Panc1 (cell line): ENCODE results near the gene SDK1. TPM values are rescaled to one million over a fixed set of nuclear protein-coding genes. Genes with fewer than 3 reads are reported as not detected.

Experiments
- ATAC-seq: fragments of 200-7000 bp; cut with Tn5 transposase; 2 replicates; pipeline ENCODE4 v1.9.1; 2020; ENCODE audit warnings: mild to moderate bottlenecking, moderate library complexity
- BruUV-seq: library from RNA; stranded (reverse); fragments of 400-500 nt; replicated peaks from 2 replicates; lab custom pipeline; 2021; lab: Mats Ljungman, UMichigan
- CTCF ChIA-PET: fragments of 300-600 bp; sonication (Branson Sonifier 250); formaldehyde crosslinking; loops from one replicate; lab custom pipeline; 2022; ENCODE audit warnings: antibody characterized with exemption; lab: Charles Lee
- POLR2A ChIA-PET: fragments of 300-600 bp; sonication (Branson Sonifier 250); formaldehyde crosslinking; loops from one replicate; lab custom pipeline; 2022; ENCODE audit warnings: antibody characterized with exemption; lab: Charles Lee
- DNase-seq: peaks from one replicate; pipeline ENCODE4 v3.0.0-alpha.2; 2010; ENCODE audit warnings: low read depth, low spot score
- H3K27ac ChIP-seq: 2 replicates; pipeline ENCODE4 v1.5.1; 2011; ENCODE audit warnings: mild to moderate bottlenecking, low read length, inconsistent platforms
- H3K27me3 ChIP-seq: fragments of 200-500 bp; sonication (Bioruptor generic); 2 replicates; pipeline ENCODE4 v1.6.0; 2014; ENCODE audit warnings: low read length, inconsistent platforms; ENCODE audit not compliant: control insufficient read depth, insufficient read depth
- H3K36me3 ChIP-seq: fragments of 200-500 bp; sonication (Bioruptor generic); 2 replicates; pipeline ENCODE4 v1.5.1; 2014; ENCODE audit warnings: inconsistent platforms, mild to moderate bottlenecking, low read length, moderate library complexity; ENCODE audit not compliant: control insufficient read depth, insufficient read depth
- H3K4me1 ChIP-seq: 2 replicates; pipeline ENCODE4 v1.5.1; 2011; ENCODE audit warnings: inconsistent platforms, mild to moderate bottlenecking, low read length, moderate library complexity; ENCODE audit not compliant: control insufficient read depth, insufficient read depth
- H3K4me3 ChIP-seq, 2 experiments: 2 replicates each; pipeline ENCODE4 v1.5.1; 2011 to 2012; ENCODE audit warnings: low read depth in 2 of 2, low read length in 2 of 2, mild to moderate bottlenecking in 2 of 2, inconsistent platforms in 1 of 2, moderate library complexity in 1 of 2
- H3K9me3 ChIP-seq: fragments of 200-500 bp; sonication (Bioruptor generic); 2 replicates; pipeline ENCODE4 v1.5.1; 2014; ENCODE audit warnings: low read depth, mild to moderate bottlenecking, inconsistent platforms, low read length, moderate library complexity; ENCODE audit not compliant: control insufficient read depth, insufficient read depth
- POLR2AphosphoS5 ChIP-seq: IDR thresholded peaks from 2 replicates; pipeline ENCODE4 v1.6.1; 2012; ENCODE audit warnings: mild to moderate bottlenecking, low read depth, low read length, moderate library complexity
- SIN3A ChIP-seq: IDR thresholded peaks from 2 replicates; pipeline ENCODE4 v1.6.1; 2012; ENCODE audit warnings: low read depth, mild to moderate bottlenecking, low read length, moderate library complexity, borderline replicate concordance; ENCODE audit not compliant: insufficient read depth
- TCF7L2 ChIP-seq: IDR thresholded peaks from 2 replicates; pipeline ENCODE4 v1.6.1; 2011; ENCODE audit warnings: mild to moderate bottlenecking, low read depth, low read length, inconsistent platforms
- in situ Hi-C: cut with HindIII; loops from 2 replicates; pipeline ENCODE4 v1.10.0; 2016; ENCODE audit warnings: low sequenced_read_pairs, low pct_unique_long_range_greater_than_20kb
- intact Hi-C: fragments of 100-400 bp; cut with micrococcal nuclease; formaldehyde crosslinking; loops from one replicate; pipeline ENCODE4 v1.10.0; 2022; ENCODE audit not compliant: unreplicated experiment
- total RNA-seq: library from RNA; stranded (reverse); gene quantifications from one replicate; pipeline ENCODE4 v1.2.1, GENCODE V29; 2021; ENCODE audit not compliant: unreplicated experiment
- TF ChIP-seq, protein P1 (sequence below): fragments of 450-650 bp; IDR thresholded peaks from 2 replicates; pipeline ENCODE4 v1.5.1; 2017; ENCODE audit warnings: mild to moderate bottlenecking
- TF ChIP-seq, protein P2 (sequence below), 2 experiments: IDR thresholded peaks; 2 replicates each; pipeline ENCODE4 v1.6.1; 2011 to 2012; ENCODE audit warnings: low read depth in 2 of 2, control low read depth in 1 of 2, low read length in 1 of 2, mild to moderate bottlenecking in 1 of 2, moderate library complexity in 1 of 2; ENCODE audit not compliant: insufficient read depth in 1 of 2

SDK1 gene
- total RNA-seq, 1 experiment from 2014 or later: 47.4 TPM

- no peak overlapping the region for H3K4me3 ChIP-seq
- CTCF ChIA-PET: no interaction called here
- no peaks in the 10 kb centered on the region for H3K27me3 ChIP-seq
- in situ Hi-C loops: no loop called here
- BruUV-seq: no TSS peak
- intact Hi-C loops: no loop called here
- TF ChIP-seq SIN3A: no peak
- no peak for TF ChIP-seq POLR2AphosphoS5
- TF ChIP-seq, protein P1, sequence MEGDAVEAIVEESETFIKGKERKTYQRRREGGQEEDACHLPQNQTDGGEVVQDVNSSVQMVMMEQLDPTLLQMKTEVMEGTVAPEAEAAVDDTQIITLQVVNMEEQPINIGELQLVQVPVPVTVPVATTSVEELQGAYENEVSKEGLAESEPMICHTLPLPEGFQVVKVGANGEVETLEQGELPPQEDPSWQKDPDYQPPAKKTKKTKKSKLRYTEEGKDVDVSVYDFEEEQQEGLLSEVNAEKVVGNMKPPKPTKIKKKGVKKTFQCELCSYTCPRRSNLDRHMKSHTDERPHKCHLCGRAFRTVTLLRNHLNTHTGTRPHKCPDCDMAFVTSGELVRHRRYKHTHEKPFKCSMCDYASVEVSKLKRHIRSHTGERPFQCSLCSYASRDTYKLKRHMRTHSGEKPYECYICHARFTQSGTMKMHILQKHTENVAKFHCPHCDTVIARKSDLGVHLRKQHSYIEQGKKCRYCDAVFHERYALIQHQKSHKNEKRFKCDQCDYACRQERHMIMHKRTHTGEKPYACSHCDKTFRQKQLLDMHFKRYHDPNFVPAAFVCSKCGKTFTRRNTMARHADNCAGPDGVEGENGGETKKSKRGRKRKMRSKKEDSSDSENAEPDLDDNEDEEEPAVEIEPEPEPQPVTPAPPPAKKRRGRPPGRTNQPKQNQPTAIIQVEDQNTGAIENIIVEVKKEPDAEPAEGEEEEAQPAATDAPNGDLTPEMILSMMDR: no peak
- TF ChIP-seq TCF7L2: no peak
- TF ChIP-seq, protein P2, sequence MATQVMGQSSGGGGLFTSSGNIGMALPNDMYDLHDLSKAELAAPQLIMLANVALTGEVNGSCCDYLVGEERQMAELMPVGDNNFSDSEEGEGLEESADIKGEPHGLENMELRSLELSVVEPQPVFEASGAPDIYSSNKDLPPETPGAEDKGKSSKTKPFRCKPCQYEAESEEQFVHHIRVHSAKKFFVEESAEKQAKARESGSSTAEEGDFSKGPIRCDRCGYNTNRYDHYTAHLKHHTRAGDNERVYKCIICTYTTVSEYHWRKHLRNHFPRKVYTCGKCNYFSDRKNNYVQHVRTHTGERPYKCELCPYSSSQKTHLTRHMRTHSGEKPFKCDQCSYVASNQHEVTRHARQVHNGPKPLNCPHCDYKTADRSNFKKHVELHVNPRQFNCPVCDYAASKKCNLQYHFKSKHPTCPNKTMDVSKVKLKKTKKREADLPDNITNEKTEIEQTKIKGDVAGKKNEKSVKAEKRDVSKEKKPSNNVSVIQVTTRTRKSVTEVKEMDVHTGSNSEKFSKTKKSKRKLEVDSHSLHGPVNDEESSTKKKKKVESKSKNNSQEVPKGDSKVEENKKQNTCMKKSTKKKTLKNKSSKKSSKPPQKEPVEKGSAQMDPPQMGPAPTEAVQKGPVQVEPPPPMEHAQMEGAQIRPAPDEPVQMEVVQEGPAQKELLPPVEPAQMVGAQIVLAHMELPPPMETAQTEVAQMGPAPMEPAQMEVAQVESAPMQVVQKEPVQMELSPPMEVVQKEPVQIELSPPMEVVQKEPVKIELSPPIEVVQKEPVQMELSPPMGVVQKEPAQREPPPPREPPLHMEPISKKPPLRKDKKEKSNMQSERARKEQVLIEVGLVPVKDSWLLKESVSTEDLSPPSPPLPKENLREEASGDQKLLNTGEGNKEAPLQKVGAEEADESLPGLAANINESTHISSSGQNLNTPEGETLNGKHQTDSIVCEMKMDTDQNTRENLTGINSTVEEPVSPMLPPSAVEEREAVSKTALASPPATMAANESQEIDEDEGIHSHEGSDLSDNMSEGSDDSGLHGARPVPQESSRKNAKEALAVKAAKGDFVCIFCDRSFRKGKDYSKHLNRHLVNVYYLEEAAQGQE (IDR thresholded peaks at IDR 0.05; ENCODE audit: insufficient read depth in 1 of 2, low read depth in 2 of 2, low read length in 1 of 2): no peak
- no peak overlapping the region for H3K27ac ChIP-seq
- no peak for ATAC-seq
- H3K9me3 ChIP-seq: no peaks in the 10 kb centered on the region
- POLR2A ChIA-PET: no interaction called here
- no peak for DNase-seq
- no peaks in the 10 kb centered on the region for H3K4me1 ChIP-seq
- no peaks in the 10 kb centered on the region for H3K36me3 ChIP-seq
These were observed 888.1 kb downstream of the SDK1 start for GRCh38 chr7:4189131-4189570.

GRCh38 chr7:4190010-4190981 lies 889.2 kb downstream of the SDK1 start:
- Histone ChIP-seq H3K27me3 (no peaks in the 10 kb centered on the region), H3K9me3 (no peaks in the 10 kb centered on the region), H3K4me1 (no peaks in the 10 kb centered on the region), H3K4me3 (no peak overlapping the region), H3K36me3 (no peaks in the 10 kb centered on the region), H3K27ac (no peak overlapping the region)
- ChIA-PET POLR2A (no interaction called here), CTCF (no interaction called here)
- BruUV-seq: no TSS peak
- intact Hi-C loops: no loop called here
- TF ChIP-seq TCF7L2 (no peak), POLR2AphosphoS5 (no peak), SIN3A (no peak)
- TF ChIP-seq, protein P1: no peak
- TF ChIP-seq, protein P2 (IDR thresholded peaks at IDR 0.05; ENCODE audit: insufficient read depth in 1 of 2, low read depth in 2 of 2, low read length in 1 of 2): no peak
- in situ Hi-C loops: no loop called here
- DNase-seq: no peak
- no peak for ATAC-seq
